C1 segment of cervical spinal cord (tissue), 14 donors: Measurements from ENCODE around the gene NPEPPS.

Source experiments
- DNase-seq, 14 donors: peaks; one replicate each; lab custom pipeline; 2025; lab: John Stamatoyannopoulos, UW

Gene NPEPPS

GRCh38 chr17:47628014-47628566 is 97.2 kb downstream of the NPEPPS start:
- DNase-seq = no peak

- DNase-seq = no peak
Observed at GRCh38 chr17:47629826-47630225, 98.9 kb downstream of the NPEPPS start.

- no peak for DNase-seq
Observed at GRCh38 chr17:47630614-47631013, 99.7 kb downstream of the NPEPPS start.

- DNase-seq = no peak
Observed at GRCh38 chr17:47632991-47633390, 102.1 kb downstream of the NPEPPS start.

GRCh38 chr17:47633996-47634395 is 103.1 kb downstream of the NPEPPS start:
- DNase-seq = no peak

GRCh38 chr17:47634870-47635269 is 104.0 kb downstream of the NPEPPS start:
- DNase-seq = no peak

- no peak for DNase-seq
Observed at GRCh38 chr17:47635734-47636133, 104.8 kb downstream of the NPEPPS start.

GRCh38 chr17:47636273-47637030 is 105.5 kb downstream of the NPEPPS start:
- no peak for DNase-seq

- no peak for DNase-seq
Observed at GRCh38 chr17:47638903-47639302, 108.0 kb downstream of the NPEPPS start.

- DNase-seq = no peak
Observed at GRCh38 chr17:47640076-47640475, 109.2 kb downstream of the NPEPPS start.

GRCh38 chr17:47641202-47641601 is 110.3 kb downstream of the NPEPPS start:
- DNase-seq = no peak

GRCh38 chr17:47643116-47643515 is 112.2 kb downstream of the NPEPPS start:
- DNase-seq = no peak

GRCh38 chr17:47644324-47644723 is 113.4 kb downstream of the NPEPPS start:
- no peak for DNase-seq

- peak; percentile 93 to 100 (median 99) for DNase-seq
Observed at GRCh38 chr17:47649153-47649971, 118.5 kb downstream of the NPEPPS start, which contains the start of gene KPNB1. Gene KPNB1, plus strand, starts transcription at chr17:47649919. Its CDS starts 326 bp downstream, at chr17:47650245.

GRCh38 chr17:47649972-47650524 is 119.1 kb downstream of the NPEPPS start:
- DNase-seq = peak in 1 of 14 donors; percentile 83

GRCh38 chr17:47650525-47651522 is 119.9 kb downstream of the NPEPPS start:
- DNase-seq = peak; percentile 57 to 95 (median 89)

GRCh38 chr17:47651704-47652103 is 120.8 kb downstream of the NPEPPS start:
- no peak for DNase-seq

GRCh38 chr17:47652570-47652969 is 121.7 kb downstream of the NPEPPS start:
- DNase-seq = no peak

GRCh38 chr17:47653442-47653841 is 122.5 kb downstream of the NPEPPS start:
- no peak for DNase-seq

GRCh38 chr17:47654991-47655390 is 124.1 kb downstream of the NPEPPS start:
- DNase-seq = no peak

GRCh38 chr17:47660064-47660492 is 129.2 kb downstream of the NPEPPS start:
- DNase-seq = no peak
